ENCODE data around the gene SULT2B1.

The SULT2B1 gene

GRCh38 chr19:48595171-48595570, 43.2 kb downstream of the SULT2B1 start:
- H3K4me1 ChIP-seq (ENCODE audit: insufficient read depth, low read length) = no peaks in the 10 kb centered on the region
- WGBS = 87% methylated on average over 9 of the region's 9 CpGs

GRCh38 chr19:48595833-48596232, 43.9 kb downstream of the SULT2B1 start:
- Histone ChIP-seq H3K36me3 (ENCODE audit: insufficient read depth, low read length) (no peaks in the 10 kb centered on the region), H3K9me3 (ENCODE audit: insufficient read depth, low read depth, low read length) (no peaks in the 10 kb centered on the region), H3K4me1 (ENCODE audit: insufficient read depth, low read length) (no peaks in the 10 kb centered on the region), H3K27ac (ENCODE audit: low read depth, low read length) (no peak overlapping the region), H3K4me3 (ENCODE audit: low read length) (no peak overlapping the region), H3K27me3 (ENCODE audit: insufficient read depth, low read length) (no peaks in the 10 kb centered on the region), H3K9ac (ENCODE audit: low read depth, low read length) (no peak overlapping the region)
- 86% methylated on average over 6 of the region's 6 CpGs for WGBS

More at GRCh38 chr19:48595171-48595570, 43.2 kb downstream of the SULT2B1 start:
- Histone ChIP-seq H3K9me3 (ENCODE audit: insufficient read depth, low read depth, low read length) (no peaks in the 10 kb centered on the region), H3K4me3 (ENCODE audit: low read length) (no peak overlapping the region), H3K27ac (ENCODE audit: low read depth, low read length) (no peak overlapping the region), H3K36me3 (ENCODE audit: insufficient read depth, low read length) (no peaks in the 10 kb centered on the region), H3K9ac (ENCODE audit: low read depth, low read length) (no peak overlapping the region), H3K27me3 (ENCODE audit: insufficient read depth, low read length) (no peaks in the 10 kb centered on the region)

- H3K9me3 ChIP-seq (ENCODE audit: insufficient read depth, low read depth, low read length) = no peaks in the 10 kb centered on the region
- H3K4me3 ChIP-seq (ENCODE audit: low read length) = no peak overlapping the region
- no peak overlapping the region for H3K27ac ChIP-seq (ENCODE audit: low read depth, low read length)
- no peaks in the 10 kb centered on the region for H3K27me3 ChIP-seq (ENCODE audit: insufficient read depth, low read length)
- H3K4me1 ChIP-seq (ENCODE audit: insufficient read depth, low read length) = no peaks in the 10 kb centered on the region
- no peaks in the 10 kb centered on the region for H3K36me3 ChIP-seq (ENCODE audit: insufficient read depth, low read length)
- H3K9ac ChIP-seq (ENCODE audit: low read depth, low read length) = no peak overlapping the region
- 96% methylated on average over 3 of the region's 4 CpGs for WGBS
Measured at GRCh38 chr19:48596237-48596636, 44.3 kb downstream of the SULT2B1 start.

GRCh38 chr19:48596679-48597465, 44.9 kb downstream of the SULT2B1 start:
- Histone ChIP-seq H3K9ac (ENCODE audit: low read depth, low read length) (no peak overlapping the region), H3K4me3 (ENCODE audit: low read length) (no peak overlapping the region), H3K27me3 (ENCODE audit: insufficient read depth, low read length) (no peaks in the 10 kb centered on the region), H3K4me1 (ENCODE audit: insufficient read depth, low read length) (no peaks in the 10 kb centered on the region), H3K27ac (ENCODE audit: low read depth, low read length) (no peak overlapping the region), H3K36me3 (ENCODE audit: insufficient read depth, low read length) (no peaks in the 10 kb centered on the region), H3K9me3 (ENCODE audit: insufficient read depth, low read depth, low read length) (no peaks in the 10 kb centered on the region)
- WGBS = 89% methylated on average over 39 of the region's 39 CpGs

GRCh38 chr19:48598996-48599700, 47.2 kb downstream of the SULT2B1 start:
- Histone ChIP-seq H3K9ac (ENCODE audit: low read depth, low read length) (no peak overlapping the region), H3K36me3 (ENCODE audit: insufficient read depth, low read length) (no peaks in the 10 kb centered on the region), H3K4me3 (ENCODE audit: low read length) (no peak overlapping the region), H3K4me1 (ENCODE audit: insufficient read depth, low read length) (no peaks in the 10 kb centered on the region), H3K27ac (ENCODE audit: low read depth, low read length) (no peak overlapping the region), H3K27me3 (ENCODE audit: insufficient read depth, low read length) (no peaks in the 10 kb centered on the region), H3K9me3 (ENCODE audit: insufficient read depth, low read depth, low read length) (no peaks in the 10 kb centered on the region)
- WGBS = 85% methylated on average over 30 of the region's 30 CpGs

- H3K9ac ChIP-seq (ENCODE audit: low read depth, low read length) = no peak overlapping the region
- H3K27me3 ChIP-seq (ENCODE audit: insufficient read depth, low read length) = no peaks in the 10 kb centered on the region
- no peaks in the 10 kb centered on the region for H3K9me3 ChIP-seq (ENCODE audit: insufficient read depth, low read depth, low read length)
- no peaks in the 10 kb centered on the region for H3K36me3 ChIP-seq (ENCODE audit: insufficient read depth, low read length)
- no peaks in the 10 kb centered on the region for H3K4me1 ChIP-seq (ENCODE audit: insufficient read depth, low read length)
- H3K4me3 ChIP-seq (ENCODE audit: low read length) = no peak overlapping the region
- WGBS = 92% methylated on average over 21 of the region's 21 CpGs
- no peak overlapping the region for H3K27ac ChIP-seq (ENCODE audit: low read depth, low read length)
Measured at GRCh38 chr19:48600679-48601417, 48.9 kb downstream of the SULT2B1 start.

GRCh38 chr19:48603001-48603400, 51.0 kb downstream of the SULT2B1 start:
- H3K36me3 ChIP-seq (ENCODE audit: insufficient read depth, low read length) = no peaks in the 10 kb centered on the region
- H3K27ac ChIP-seq (ENCODE audit: low read depth, low read length) = no peak overlapping the region
- no peak overlapping the region for H3K4me3 ChIP-seq (ENCODE audit: low read length)
- H3K9ac ChIP-seq (ENCODE audit: low read depth, low read length) = no peak overlapping the region
- 95% methylated on average over 9 of the region's 9 CpGs for WGBS
- no peaks in the 10 kb centered on the region for H3K9me3 ChIP-seq (ENCODE audit: insufficient read depth, low read depth, low read length)
- no peaks in the 10 kb centered on the region for H3K27me3 ChIP-seq (ENCODE audit: insufficient read depth, low read length)
- no peaks in the 10 kb centered on the region for H3K4me1 ChIP-seq (ENCODE audit: insufficient read depth, low read length)

- no peak overlapping the region for H3K9ac ChIP-seq (ENCODE audit: low read depth, low read length)
- no peaks in the 10 kb centered on the region for H3K9me3 ChIP-seq (ENCODE audit: insufficient read depth, low read depth, low read length)
- H3K27ac ChIP-seq (ENCODE audit: low read depth, low read length) = no peak overlapping the region
- no peaks in the 10 kb centered on the region for H3K36me3 ChIP-seq (ENCODE audit: insufficient read depth, low read length)
- H3K27me3 ChIP-seq (ENCODE audit: insufficient read depth, low read length) = no peaks in the 10 kb centered on the region
- H3K4me1 ChIP-seq (ENCODE audit: insufficient read depth, low read length) = no peaks in the 10 kb centered on the region
- H3K4me3 ChIP-seq (ENCODE audit: low read length) = no peak overlapping the region
- WGBS = 96% methylated on average over 39 of the region's 39 CpGs
Measured at GRCh38 chr19:48603449-48603848, 51.5 kb downstream of the SULT2B1 start.

- WGBS = 96% methylated on average over 9 of the region's 9 CpGs
- H3K36me3 ChIP-seq (ENCODE audit: insufficient read depth, low read length) = no peaks in the 10 kb centered on the region
- H3K27me3 ChIP-seq (ENCODE audit: insufficient read depth, low read length) = no peaks in the 10 kb centered on the region
- H3K27ac ChIP-seq (ENCODE audit: low read depth, low read length) = no peak overlapping the region
- H3K4me3 ChIP-seq (ENCODE audit: low read length) = no peak overlapping the region
- H3K9me3 ChIP-seq (ENCODE audit: insufficient read depth, low read depth, low read length) = no peaks in the 10 kb centered on the region
- no peak overlapping the region for H3K9ac ChIP-seq (ENCODE audit: low read depth, low read length)
- no peaks in the 10 kb centered on the region for H3K4me1 ChIP-seq (ENCODE audit: insufficient read depth, low read length)
Measured at GRCh38 chr19:48603850-48604249, 51.9 kb downstream of the SULT2B1 start.

- Histone ChIP-seq H3K36me3 (ENCODE audit: insufficient read depth, low read length) (no peaks in the 10 kb centered on the region), H3K4me1 (ENCODE audit: insufficient read depth, low read length) (no peaks in the 10 kb centered on the region), H3K9me3 (ENCODE audit: insufficient read depth, low read depth, low read length) (no peaks in the 10 kb centered on the region), H3K4me3 (ENCODE audit: low read length) (no peak within 1 kb of the TSS), H3K9ac (ENCODE audit: low read depth, low read length) (no peak within 1 kb of the TSS), H3K27ac (ENCODE audit: low read depth, low read length) (no peak within 1 kb of the TSS), H3K27me3 (ENCODE audit: insufficient read depth, low read length) (no peaks in the 10 kb centered on the region)
- WGBS = 94% methylated on average over 39 of the region's 39 CpGs
Measured at GRCh38 chr19:48606463-48607358, 54.7 kb downstream of the SULT2B1 start, which contains the start of gene SPACA4. Gene SPACA4 (plus strand): TSS chr19:48606742. CDS start chr19:48606979, 237 bp downstream.
